WI38 (cell line): Measurements from ENCODE around the gene MPPED1.

Experiments
- H3K4me3 ChIP-seq: 2 replicates; pipeline ENCODE4 v1.5.1; 2011; ENCODE audit warnings: low read depth, mild to moderate bottlenecking, control low read depth, low read length
- TF ChIP-seq, protein P1 (sequence below): IDR thresholded peaks from 2 replicates; pipeline ENCODE4 v1.5.1; 2012; ENCODE audit warnings: low read depth, mild to moderate bottlenecking, control low read depth, low read length

The MPPED1 gene

DNA sequence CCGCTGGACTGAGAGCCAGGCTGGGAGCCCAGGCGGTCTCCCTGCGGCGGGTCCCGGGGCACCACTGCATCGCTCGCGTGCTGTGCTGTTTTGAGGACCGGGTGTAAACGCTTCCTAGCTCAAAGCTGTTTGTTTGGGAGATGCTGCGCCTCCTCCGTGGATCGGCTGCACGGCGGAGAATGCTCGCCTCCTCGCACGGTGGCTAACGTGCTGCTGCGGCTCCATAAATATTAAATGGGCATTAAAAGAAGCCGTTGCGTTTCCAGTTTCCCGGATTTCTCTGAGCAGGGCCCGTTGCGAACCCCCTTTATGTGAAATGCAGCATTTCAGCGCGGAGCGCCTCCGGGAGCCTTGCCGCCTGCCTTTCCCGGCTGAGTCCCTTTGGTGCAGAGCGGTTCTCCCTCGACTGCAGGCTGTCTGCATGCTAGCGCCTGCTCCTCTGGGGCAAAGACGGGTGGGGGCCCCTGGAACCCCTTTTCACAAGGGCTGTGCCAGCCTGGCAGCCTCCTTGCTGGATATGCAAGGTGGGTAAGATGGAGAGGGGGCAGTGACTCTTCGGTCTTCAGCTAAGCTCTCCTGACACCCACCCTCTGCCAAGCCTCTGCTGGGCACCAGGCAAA, 9.3 kb downstream of the MPPED1 start:
- TF ChIP-seq, protein P1, sequence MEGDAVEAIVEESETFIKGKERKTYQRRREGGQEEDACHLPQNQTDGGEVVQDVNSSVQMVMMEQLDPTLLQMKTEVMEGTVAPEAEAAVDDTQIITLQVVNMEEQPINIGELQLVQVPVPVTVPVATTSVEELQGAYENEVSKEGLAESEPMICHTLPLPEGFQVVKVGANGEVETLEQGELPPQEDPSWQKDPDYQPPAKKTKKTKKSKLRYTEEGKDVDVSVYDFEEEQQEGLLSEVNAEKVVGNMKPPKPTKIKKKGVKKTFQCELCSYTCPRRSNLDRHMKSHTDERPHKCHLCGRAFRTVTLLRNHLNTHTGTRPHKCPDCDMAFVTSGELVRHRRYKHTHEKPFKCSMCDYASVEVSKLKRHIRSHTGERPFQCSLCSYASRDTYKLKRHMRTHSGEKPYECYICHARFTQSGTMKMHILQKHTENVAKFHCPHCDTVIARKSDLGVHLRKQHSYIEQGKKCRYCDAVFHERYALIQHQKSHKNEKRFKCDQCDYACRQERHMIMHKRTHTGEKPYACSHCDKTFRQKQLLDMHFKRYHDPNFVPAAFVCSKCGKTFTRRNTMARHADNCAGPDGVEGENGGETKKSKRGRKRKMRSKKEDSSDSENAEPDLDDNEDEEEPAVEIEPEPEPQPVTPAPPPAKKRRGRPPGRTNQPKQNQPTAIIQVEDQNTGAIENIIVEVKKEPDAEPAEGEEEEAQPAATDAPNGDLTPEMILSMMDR: no peak

DNA sequence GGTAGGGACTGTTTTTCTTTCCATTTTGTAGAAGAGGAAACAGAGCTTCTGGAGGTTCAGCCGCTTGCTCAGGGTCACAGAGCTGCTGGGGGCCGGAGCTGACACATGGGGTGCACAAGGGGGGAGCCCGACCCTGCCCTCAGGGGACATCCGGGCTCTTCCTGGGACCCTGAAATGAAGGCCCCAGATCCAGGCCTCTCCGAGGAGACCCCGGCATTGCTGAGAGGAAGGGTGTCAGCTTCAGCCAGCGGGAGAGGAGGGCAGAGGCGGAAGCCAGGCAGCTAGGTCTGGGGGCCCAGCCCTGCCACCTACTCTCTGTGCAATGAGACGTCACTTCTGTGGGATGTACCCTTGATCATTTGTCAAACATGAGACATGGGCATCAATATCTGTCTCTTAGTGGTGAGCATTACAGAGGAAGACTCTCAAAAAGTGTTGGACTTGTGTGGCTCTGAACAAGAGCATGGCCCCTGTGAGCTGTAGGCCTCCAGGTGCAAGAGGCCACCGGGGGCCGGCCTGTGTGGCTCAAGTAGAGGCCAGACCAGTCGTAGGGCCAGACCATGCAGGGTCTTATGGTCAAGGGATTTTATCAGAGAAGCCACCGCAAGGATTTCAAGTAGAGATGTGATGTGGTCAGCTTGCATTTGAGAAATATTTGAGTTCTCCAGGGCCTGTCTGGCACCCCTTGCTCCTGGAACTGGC, 10.3 kb downstream of the MPPED1 start:
- H3K4me3 ChIP-seq: no peak overlapping the region
- TF ChIP-seq, protein P1: no peak

More for the DNA sequence above, 9.3 kb downstream of the MPPED1 start:
- H3K4me3 ChIP-seq: no peak overlapping the region

DNA sequence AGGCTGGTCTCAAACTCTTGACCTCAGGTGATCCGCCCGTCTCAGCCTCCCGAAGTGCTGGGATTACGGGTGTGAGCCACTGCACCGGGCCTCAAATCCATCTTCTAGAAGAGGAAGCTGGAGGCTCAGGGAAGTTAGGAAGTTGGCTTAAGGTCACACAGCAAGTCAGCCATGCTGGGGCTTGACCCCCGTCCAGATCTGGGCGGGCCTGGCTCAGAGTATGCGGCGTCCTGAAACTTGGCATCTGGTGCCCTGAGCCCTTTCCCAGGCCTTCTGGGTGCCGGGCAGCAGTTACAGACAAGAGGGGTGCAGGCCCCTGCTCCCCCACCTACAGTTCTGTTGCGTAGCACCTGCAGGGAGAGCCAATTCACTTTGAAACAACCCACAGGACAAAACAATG, 11.2 kb downstream of the MPPED1 start:
- H3K4me3 ChIP-seq: no peak overlapping the region
- TF ChIP-seq, protein P1: no peak

DNA sequence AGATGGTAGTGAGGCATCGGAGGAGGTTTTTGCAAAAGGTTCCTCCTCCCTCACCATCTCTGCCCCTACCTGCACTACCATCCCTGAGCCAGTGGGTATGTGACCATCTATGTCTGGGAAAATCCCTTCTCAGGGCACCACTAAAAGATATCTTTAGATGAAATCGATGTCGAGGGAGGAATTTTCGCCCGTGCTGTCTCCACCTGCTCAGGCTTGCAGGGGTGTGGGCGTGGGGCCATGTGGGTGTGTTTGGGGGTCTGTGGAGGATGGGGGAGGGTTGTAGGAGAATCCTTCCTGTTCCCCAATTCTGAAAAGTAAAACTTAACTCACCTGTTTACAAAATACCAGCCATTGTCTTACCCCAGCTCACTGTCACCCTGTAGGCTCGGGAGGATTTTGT, 12.4 kb downstream of the MPPED1 start:
- H3K4me3 ChIP-seq: no peak overlapping the region
- TF ChIP-seq, protein P1: no peak

DNA sequence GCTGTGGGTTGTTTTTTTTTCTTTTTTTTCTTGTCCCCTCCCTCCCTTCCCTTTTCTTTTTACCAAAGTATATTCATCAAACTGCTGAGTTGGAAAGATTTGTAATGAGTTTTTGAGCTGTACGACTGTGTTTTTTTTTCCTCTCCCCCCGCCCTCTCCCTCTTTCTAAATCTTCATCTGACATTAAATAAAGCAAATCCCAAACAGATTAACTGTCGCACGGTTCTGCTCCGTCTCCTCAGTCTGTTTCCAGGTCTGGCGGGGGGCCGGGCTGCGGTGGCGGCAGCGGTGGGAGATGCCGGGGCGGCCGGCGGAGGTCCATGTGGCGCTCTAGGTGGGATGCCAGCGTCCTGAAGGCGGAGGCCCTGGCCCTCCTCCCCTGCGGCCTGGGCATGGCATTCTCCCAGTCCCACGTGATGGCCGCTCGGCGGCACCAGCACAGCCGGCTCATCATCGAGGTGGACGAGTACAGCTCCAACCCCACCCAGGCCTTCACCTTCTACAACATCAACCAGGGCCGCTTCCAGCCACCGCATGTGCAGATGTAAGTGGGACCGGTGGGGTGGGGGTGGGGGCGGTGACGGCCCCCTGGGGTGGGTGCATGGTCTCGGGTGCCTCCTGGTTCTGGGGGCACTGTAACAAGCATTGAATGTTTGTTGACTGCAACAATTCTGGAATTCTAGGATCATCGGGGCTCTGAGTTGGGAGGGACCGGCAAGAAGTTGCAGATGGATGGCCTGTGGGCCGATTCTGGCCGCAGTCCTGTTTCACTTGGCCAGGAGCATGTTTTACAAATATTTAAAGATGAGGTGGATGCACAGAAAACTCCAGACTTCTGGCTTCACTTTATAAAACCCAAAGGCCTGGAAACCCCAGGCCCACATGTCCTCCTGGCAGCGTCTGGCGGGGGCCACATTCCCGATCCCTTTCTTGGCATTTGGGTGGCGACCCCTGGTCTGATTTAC, 13.1 kb downstream of the MPPED1 start:
- TF ChIP-seq, protein P1: no peak
- H3K4me3 ChIP-seq: no peak overlapping the region

DNA sequence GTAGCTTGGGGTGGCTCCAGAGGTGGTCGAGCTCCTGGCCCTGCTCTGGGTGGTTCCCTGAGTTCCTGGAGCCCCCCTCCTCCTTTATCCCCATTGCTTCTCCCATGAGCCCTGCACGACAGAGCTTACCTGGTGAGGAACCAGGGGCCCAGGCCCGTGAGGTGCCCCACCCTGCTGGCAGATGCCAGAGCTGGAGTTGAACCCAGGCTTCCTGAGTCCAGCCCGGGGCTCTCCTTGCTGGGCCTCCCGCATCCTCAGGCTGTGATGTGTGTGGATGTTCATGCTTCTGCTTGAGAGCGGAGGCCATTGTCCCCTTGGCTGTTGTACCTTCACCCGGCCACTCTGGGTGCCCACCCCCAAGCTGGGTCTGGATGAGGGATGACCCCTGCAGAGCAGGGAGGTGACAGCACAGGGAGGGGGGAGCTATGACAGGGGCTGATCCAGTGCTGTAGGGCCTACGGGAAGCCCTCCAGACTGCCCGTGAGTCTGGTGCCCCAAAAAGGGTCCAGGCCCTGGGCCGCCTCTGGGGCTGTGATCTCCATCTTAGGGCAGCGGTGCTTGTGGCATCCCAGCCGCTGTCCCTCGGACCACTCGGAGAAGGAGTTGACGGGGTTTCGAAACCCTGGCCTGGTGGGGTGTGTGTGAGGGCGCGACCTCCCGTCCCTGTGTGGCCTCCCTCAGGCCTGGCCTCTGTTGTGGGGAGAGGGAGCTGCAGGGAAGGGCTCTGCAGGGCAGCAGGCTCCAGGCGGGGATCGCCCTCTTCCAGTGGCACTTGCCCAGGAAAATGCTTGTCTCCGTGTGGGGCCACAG, 14.4 kb downstream of the MPPED1 start:
- no peak overlapping the region for H3K4me3 ChIP-seq
- TF ChIP-seq, protein P1: no peak
